Stimulated activated CD4-positive, alpha-beta T cell treated with anti-CD3 and anti-CD28 coated beads, Interleukin-12 subunit alpha, Interleukin-12 subunit beta, amount 100 ng/mL, for 48 hours (primary cell): Measurements from ENCODE around the gene RAB3C.
"Not testable (repeated sequence)": the region's sequence is repeated elsewhere in the genome, so short reads cannot be mapped to it uniquely, and the experiment has no call there.

ENCODE experiments used
- DNase-seq, 3 donors: peaks; one replicate each; pipeline ENCODE4 v3.0.0-alpha.2; 2020; ENCODE audit warnings: low read depth in 2 of 3, low spot score in 1 of 3

Gene RAB3C

DNA sequence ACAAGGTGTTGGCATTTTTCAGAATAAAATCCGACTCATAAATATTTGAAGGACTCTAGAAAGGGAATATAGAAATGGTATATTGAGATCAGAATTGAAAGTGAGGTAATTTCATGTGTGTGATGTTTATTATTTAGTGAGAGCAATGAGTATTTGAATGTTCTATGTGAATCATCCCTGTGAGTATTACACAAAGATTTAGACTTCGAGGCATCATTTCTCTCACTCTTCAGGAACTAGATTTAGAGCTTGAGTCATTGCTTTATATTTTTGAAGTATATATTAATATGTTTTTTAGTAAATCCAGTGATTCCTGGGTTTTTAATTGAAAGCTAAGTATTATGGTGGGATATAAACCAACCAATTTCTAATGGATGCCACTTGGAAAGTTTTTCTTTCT, 91.2 kb downstream of the RAB3C start:
- no peak for DNase-seq

- no peak for DNase-seq
These were observed 91.8 kb downstream of the RAB3C start for GRCh38 chr5:58674711-58675110.

DNA sequence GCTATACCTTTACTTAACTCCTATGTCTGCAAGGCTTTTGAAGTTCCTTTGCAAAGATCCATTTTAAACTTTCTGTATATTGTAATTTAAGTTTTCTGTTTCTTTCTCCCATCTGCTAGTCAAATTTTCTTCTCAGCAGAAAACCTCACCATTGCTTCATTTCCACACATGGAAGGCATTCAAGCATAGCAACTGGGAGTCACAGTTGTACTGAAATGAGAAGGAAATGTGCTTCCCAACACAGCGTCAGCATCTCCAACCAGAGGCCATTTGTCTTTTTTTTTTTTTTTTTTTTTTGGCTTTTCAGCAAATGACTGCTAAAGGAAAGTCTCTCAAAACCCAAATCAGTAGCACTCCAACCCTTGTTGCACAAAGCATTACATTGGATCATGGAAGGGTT, 92.5 kb downstream of the RAB3C start:
- DNase-seq = no peak

DNA sequence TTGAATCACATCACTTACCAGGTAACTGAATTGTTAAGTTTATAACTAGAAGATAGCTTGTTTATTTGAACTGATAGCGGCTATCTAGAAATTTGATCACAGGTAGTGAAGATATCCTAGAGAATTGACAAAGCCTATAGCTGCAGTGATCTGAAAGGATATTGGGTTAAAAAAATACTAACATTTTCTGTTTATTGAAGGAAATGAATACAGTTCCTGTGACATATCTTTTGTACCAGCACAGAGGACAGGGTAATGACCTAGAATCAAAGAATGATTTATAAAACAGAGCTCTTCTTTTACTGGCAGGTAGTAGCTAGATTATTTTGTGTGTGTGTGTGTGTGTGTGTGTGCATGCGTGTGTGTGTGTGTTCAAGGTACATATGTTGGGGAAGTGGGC, 94.8 kb downstream of the RAB3C start:
- no peak for DNase-seq

- no peak for DNase-seq
These were observed 97.6 kb downstream of the RAB3C start for GRCh38 chr5:58680503-58680902.

GRCh38 chr5:58681943-58682342, 99.1 kb downstream of the RAB3C start:
- no peak for DNase-seq

- DNase-seq = no peak
These were observed 100.7 kb downstream of the RAB3C start for GRCh38 chr5:58683567-58683966.

GRCh38 chr5:58687079-58687478, 104.2 kb downstream of the RAB3C start:
- DNase-seq = no peak

DNA sequence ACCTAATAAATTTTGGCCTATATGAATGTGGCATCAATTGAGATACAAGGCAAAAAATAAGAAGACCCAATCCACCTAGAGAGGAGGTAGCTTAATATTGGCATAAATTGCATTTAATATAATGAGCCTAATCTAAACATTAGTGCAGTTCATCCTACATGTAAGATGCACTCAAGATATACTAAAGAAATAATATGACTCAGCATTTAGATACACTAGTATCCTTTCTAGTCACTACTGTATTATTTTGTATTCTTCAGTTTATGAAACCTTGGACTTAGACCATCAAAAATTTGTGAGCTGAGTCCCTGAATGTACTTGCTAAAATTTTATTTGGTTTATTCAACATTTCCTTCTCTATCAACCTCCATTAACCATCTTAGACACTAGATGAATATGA, 104.7 kb downstream of the RAB3C start:
- DNase-seq = no peak

GRCh38 chr5:58699088-58699761, 116.3 kb downstream of the RAB3C start:
- DNase-seq = not testable (repeated sequence)

- no peak for DNase-seq
These were observed 116.9 kb downstream of the RAB3C start for GRCh38 chr5:58699762-58700118.

DNA sequence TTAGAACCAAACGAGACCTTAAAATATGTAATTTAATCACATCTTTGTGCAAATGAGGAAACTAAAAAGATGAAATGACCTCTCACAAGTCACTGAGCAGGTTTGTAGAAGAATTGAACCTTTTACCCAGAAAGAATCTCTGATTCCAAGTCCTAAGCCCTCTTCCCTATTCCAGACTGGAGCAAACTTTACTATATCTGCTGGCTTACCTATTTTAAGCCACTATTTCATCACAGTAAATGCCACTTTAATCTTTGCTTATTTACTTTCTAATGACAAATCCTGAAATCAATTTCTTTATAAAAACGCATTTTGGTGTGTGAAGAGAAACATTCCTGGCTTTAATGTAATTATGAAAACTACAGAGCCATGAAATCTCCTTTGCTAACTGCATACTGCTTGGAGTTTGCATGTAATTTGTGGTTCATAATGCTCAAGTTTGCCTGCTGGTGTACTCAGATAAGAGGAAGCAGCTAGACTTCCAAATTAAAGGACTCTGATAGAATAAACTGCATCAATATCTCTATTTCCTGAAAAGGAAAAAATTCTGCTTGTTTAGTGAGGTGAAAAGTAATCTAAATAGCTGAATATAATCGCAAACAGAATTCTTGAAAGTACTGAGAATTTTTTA, 121.2 kb downstream of the RAB3C start:
- no peak for DNase-seq

DNA sequence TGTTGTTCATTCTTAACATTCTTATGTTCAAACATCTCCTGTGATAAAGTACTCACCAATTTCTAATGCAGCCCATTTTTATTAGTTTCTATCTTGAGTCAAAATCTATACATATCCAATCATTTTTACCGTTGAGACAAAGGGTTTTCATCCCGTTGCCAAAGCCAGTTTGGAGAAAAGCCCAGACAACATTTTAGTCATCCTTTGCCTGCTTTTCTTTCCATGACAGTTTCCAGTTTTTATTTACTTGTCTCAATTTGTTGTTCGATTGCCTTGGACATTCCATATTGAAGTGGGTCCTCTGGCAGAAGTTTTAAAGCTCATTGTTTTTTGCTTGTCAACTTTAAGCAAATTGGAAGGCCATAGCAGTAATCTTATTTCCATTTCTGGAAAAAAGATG, 123.9 kb downstream of the RAB3C start:
- no peak for DNase-seq

- no peak for DNase-seq
These were observed 125.6 kb downstream of the RAB3C start for GRCh38 chr5:58708456-58708855.

DNA sequence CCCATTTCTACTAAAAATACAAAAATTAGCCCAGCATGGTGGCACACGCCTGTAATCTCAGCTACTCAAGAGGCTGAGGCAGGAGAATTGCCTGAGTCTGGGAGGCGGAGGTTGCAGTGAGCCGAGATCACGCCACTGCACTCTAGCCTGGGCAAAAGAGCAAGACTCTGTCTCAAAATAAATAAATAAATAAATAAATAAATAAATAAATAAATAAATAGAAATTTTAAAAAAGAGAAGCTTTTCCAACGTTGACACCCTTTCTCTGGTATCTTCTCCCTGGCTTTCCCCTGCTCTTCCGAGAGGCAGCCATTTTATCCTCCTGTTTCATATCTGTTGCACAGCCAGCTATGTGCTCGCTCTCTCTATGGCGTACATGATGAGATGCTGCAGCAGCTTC, 127.5 kb downstream of the RAB3C start:
- not testable (repeated sequence) for DNase-seq

DNA sequence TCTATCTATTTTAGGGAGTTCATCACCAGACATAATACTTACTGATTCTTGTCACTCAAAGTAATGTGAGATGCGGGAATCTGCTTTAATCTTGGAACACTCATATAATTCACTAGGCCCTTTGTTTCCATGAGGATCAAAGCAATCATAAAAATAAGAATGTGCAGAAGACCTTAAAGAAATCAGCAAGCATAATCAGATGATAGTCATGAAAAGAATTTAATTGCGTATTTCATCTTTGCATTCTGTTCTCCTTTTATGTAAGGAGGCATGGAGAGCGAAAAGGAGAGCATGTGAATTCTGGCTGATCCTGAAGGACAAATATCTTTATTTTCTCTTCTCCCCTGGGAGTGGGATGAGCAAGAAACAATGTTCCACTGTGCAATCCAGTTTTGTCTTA, 128.0 kb downstream of the RAB3C start:
- DNase-seq = no peak

DNA sequence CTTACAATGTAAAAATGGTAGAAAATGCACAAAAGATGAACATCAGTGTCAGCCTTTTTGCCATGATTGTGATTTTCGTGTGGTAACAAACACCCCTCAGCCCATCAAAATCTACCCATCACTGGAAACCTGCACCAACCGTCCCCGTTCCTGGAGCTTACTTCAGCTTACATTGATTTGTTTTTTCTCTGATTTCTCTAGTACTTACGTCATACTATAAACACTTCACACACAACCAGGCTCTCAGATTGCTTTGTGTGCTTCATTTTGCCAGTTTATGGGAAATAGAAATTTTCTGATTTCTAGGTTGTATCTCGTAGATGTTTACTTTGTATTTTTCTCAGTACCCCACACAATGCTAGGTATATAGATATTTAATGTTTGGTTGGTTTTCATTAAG, 129.1 kb downstream of the RAB3C start:
- no peak for DNase-seq

DNA sequence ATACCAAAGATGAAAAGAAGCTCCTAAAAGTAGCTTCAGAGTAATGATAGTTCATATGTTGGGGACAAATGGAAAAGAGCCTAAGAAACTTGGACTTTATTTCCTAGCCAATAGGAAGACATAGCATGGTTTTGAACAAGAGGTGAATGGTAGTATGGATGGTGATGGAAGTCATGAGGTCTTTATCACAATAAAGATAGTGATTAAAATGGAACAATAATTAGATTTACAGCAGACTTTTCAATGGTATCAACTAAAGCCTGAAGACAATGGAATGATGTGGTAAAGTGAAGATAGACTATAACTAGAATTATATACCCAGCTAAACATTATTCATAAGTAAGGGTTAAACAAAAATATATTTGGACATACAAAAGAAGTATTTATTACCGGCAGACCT, 131.2 kb downstream of the RAB3C start:
- DNase-seq = no peak

DNA sequence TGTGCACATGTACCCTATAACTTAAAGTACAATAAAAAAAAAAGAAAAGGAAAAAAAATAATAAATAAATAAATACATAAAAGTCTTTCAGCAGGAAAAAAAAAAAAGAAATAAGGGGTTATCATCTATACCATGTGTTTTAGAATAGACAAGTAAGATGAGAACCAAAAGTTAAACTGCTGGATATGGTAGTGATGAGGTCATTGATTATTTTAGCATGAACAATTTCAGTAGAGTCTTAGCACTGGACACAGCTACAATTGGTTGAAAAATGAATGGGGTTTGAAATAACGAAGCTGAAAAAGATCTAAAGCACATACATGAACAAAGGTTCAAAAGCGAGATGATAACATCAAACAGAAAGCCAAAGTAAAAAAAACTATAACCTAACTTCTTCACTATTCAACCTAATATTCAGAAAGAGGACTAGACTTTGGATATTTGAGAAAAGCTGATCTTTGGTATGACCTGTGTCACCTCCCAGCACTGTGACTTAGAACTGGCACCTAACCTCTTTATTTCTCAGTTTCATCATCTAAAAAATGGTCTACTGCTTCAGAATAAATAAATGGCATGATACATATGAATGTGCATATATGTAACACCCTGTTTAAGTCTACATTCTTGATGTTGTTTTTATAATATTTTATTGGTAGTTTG, 133.3 kb downstream of the RAB3C start:
- no peak for DNase-seq

DNA sequence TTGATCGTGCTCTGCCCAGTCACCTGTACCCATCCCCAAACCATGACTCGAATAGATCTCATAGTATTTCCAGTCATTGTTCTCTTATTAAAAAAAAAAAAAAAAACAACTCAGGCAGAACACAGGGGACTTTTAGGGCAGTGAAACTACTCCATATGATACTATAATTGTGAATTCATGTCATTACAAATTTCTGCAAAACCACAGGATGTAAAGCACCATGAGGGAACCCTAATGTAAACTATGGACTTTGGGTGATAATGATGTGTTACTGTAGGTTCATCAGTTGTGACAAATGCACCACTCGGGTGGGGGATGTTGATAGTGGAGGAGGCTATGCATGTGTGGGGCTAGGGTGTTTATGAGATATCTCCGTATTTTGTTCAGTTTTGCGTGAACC, 133.8 kb downstream of the RAB3C start:
- no peak for DNase-seq

DNA sequence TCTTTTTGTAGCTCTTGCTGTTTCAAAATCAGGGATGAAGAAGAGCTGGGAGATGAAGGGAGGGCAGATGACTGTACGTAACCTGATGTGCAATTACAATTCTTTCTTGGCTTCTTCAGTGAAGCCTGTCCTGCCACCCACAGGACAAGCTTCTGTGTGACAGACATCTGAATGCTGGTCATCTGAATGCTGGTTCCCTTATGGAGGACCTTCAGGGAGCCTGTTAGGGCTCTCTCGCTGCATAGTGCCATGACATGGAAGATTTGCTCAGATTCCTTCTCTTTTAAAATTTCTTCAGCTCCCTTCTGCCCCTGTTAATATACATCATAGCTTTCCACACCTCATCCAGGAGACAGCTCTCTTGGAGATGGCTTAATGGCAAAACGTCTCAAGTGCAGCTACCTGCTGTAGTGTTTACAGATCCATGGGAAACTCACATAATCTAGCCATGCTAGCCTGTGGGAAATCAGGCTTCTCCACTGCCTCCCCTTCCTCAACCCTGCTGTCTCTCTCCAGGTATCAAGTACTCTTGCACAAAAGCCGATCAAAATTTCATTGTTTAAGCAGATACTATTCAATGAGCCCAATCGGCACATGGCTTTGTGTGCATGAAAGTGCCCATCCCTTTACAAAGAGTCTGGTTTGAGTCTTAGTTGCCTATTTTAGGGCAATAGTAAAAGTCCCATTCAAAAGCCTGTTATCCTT, 134.6 kb downstream of the RAB3C start:
- DNase-seq = no peak
